HL-60 (cell line): ENCODE data around the gene DNM3.

Source experiments
- GABPA ChIP-seq: IDR thresholded peaks from 2 replicates; pipeline ENCODE4 v1.6.1; 2012; ENCODE audit warnings: low read depth
- POLR2AphosphoS5 ChIP-seq: IDR thresholded peaks from 2 replicates; pipeline ENCODE4 v1.6.1; 2012; ENCODE audit warnings: low read depth
- SPI1 ChIP-seq: IDR thresholded peaks from 2 replicates; pipeline ENCODE4 v1.6.1; 2012; ENCODE audit warnings: low read depth, mild to moderate bottlenecking, borderline replicate concordance
- TF ChIP-seq, protein P1 (sequence below): IDR thresholded peaks from one replicate; pipeline ENCODE4 v1.5.1; 2011; ENCODE audit warnings: low read length, control low read depth, inconsistent platforms; ENCODE audit not compliant: insufficient read depth
- TF ChIP-seq, protein P2 (sequence below): IDR thresholded peaks from 2 replicates; pipeline ENCODE4 v1.6.1; 2012; ENCODE audit warnings: low read depth; ENCODE audit not compliant: insufficient replicate concordance

DNA sequence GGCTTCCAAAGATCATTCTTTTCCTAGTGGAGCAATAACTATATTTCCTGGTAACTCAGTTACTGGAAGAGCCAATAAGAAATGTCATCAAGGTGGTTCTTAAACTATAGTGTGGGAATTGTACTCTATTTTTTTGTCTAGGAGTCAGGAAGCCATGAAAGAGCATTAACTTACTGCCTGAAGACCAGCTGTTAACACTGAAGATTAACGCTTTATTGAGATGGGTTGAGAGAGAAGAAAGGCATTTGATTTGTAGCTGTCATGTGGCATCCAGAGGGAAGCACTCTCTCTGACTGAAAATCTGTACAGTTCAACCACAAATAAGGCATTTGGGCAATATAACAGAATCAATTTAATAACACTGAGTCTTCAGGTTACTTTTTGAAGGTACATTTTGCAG is 76.0 kb downstream of the DNM3 start:
- TF ChIP-seq GABPA (no peak), POLR2AphosphoS5 (no peak), SPI1 (no peak)
- TF ChIP-seq, protein P1, sequence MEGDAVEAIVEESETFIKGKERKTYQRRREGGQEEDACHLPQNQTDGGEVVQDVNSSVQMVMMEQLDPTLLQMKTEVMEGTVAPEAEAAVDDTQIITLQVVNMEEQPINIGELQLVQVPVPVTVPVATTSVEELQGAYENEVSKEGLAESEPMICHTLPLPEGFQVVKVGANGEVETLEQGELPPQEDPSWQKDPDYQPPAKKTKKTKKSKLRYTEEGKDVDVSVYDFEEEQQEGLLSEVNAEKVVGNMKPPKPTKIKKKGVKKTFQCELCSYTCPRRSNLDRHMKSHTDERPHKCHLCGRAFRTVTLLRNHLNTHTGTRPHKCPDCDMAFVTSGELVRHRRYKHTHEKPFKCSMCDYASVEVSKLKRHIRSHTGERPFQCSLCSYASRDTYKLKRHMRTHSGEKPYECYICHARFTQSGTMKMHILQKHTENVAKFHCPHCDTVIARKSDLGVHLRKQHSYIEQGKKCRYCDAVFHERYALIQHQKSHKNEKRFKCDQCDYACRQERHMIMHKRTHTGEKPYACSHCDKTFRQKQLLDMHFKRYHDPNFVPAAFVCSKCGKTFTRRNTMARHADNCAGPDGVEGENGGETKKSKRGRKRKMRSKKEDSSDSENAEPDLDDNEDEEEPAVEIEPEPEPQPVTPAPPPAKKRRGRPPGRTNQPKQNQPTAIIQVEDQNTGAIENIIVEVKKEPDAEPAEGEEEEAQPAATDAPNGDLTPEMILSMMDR = no peak
- TF ChIP-seq, protein P2, sequence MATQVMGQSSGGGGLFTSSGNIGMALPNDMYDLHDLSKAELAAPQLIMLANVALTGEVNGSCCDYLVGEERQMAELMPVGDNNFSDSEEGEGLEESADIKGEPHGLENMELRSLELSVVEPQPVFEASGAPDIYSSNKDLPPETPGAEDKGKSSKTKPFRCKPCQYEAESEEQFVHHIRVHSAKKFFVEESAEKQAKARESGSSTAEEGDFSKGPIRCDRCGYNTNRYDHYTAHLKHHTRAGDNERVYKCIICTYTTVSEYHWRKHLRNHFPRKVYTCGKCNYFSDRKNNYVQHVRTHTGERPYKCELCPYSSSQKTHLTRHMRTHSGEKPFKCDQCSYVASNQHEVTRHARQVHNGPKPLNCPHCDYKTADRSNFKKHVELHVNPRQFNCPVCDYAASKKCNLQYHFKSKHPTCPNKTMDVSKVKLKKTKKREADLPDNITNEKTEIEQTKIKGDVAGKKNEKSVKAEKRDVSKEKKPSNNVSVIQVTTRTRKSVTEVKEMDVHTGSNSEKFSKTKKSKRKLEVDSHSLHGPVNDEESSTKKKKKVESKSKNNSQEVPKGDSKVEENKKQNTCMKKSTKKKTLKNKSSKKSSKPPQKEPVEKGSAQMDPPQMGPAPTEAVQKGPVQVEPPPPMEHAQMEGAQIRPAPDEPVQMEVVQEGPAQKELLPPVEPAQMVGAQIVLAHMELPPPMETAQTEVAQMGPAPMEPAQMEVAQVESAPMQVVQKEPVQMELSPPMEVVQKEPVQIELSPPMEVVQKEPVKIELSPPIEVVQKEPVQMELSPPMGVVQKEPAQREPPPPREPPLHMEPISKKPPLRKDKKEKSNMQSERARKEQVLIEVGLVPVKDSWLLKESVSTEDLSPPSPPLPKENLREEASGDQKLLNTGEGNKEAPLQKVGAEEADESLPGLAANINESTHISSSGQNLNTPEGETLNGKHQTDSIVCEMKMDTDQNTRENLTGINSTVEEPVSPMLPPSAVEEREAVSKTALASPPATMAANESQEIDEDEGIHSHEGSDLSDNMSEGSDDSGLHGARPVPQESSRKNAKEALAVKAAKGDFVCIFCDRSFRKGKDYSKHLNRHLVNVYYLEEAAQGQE = no peak
